Epithelial cell of esophagus (primary cell): ENCODE data around the gene TCF7L2.

ENCODE experiments used
- DNase-seq: peaks from one replicate; pipeline ENCODE4 v3.0.0; 2010; ENCODE audit warnings: low read depth
- H3K4me3 ChIP-seq: 2 replicates; pipeline ENCODE4 v1.5.1; 2011; ENCODE audit warnings: mild to moderate bottlenecking, low read length, control low read depth
- TF ChIP-seq, protein P1 (sequence below): IDR thresholded peaks from 2 replicates; pipeline ENCODE4 v1.5.1; 2011; ENCODE audit warnings: low read depth, mild to moderate bottlenecking, low read length, control low read depth, inconsistent platforms; ENCODE audit not compliant: insufficient read depth; ENCODE audit errors: missing control alignments

The TCF7L2 gene

DNA sequence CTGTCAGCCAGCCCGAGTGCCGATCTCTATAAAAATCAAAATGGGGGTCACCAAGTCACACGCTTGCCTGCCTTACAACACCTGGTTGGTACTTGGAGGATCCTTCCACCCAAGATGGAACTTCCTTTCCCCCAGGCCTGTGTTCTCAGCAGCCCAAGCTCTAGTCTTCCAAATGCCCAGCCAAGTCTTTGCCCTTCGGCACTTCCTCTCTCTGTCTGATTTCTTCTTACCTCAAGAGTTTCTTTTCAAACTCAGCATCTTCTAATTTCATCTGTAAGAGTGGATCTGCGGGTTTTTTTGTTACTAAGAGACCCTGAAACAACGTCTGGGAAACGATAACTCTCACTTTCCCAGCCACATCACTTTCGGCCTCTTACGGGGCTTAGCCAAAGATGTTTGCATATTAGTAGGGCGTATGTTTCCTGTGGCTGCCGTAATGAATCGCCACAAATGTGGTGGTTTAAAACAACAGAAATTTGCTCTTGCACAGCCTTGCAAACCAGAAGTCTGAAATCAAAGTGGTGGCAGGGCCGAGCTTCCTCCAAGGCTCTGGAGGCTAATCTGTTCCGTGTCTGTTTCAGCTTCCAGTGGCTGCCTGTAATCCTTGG lies 219.9 kb downstream of the TCF7L2 start:
- TF ChIP-seq, protein P1, sequence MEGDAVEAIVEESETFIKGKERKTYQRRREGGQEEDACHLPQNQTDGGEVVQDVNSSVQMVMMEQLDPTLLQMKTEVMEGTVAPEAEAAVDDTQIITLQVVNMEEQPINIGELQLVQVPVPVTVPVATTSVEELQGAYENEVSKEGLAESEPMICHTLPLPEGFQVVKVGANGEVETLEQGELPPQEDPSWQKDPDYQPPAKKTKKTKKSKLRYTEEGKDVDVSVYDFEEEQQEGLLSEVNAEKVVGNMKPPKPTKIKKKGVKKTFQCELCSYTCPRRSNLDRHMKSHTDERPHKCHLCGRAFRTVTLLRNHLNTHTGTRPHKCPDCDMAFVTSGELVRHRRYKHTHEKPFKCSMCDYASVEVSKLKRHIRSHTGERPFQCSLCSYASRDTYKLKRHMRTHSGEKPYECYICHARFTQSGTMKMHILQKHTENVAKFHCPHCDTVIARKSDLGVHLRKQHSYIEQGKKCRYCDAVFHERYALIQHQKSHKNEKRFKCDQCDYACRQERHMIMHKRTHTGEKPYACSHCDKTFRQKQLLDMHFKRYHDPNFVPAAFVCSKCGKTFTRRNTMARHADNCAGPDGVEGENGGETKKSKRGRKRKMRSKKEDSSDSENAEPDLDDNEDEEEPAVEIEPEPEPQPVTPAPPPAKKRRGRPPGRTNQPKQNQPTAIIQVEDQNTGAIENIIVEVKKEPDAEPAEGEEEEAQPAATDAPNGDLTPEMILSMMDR, result no peak
- DNase-seq, result no peak
- H3K4me3 ChIP-seq, result no peak overlapping the region

GRCh38 chr10:113171662-113172061 lies 221.6 kb downstream of the TCF7L2 start:
- DNase-seq, result no peak
- TF ChIP-seq, protein P1, result no peak
- no peak overlapping the region for H3K4me3 ChIP-seq

DNA sequence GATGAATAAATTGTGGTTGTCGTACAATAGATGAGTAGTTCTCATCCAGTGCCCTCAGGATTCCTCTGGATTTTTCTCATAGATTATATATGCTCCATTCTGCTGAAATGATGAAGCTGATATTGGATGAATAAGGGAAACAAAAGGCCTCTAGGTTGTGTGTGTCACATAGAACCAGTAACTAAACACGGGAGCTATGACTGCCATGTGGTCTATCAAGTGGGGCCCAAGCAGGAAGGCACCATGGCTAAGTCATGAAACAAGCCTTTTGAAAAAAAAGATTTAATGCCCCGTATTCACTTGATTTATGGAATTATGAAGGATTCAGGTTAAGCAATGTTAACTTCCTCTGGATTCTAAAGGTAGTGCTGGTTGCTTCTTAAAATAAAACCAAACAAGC lies 225.1 kb downstream of the TCF7L2 start:
- DNase-seq, result no peak
- TF ChIP-seq, protein P1, result no peak
- no peak overlapping the region for H3K4me3 ChIP-seq

- no peak overlapping the region for H3K4me3 ChIP-seq
- no peak for DNase-seq
- TF ChIP-seq, protein P1, result no peak
Observed at GRCh38 chr10:113175756-113176651, 226.0 kb downstream of the TCF7L2 start.

DNA sequence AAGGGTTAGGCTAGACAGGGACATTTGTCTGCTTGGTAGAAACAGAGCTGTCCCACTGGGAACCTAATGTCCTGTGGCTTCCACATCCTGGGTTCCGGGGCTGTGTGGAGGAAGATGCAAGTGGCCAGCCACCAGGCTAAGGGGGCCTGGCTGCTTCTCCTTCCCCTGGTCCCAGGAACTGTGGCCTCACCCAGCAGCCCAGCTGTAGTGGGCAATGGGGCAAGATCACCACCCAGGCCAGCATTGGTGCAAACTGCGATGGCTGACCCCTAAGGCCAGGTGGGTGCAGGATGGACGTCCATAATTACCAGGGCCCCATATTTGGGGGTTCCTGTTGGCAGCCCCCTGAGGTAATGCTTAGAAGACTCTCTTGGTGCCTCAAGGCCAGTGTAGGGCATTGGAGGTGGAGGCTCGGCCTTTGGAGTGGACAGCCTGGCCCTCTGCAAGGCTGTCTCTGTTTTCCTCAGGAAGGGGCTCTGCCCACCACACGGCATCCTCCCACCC lies 226.7 kb downstream of the TCF7L2 start:
- TF ChIP-seq, protein P1, result no peak
- H3K4me3 ChIP-seq, result no peak overlapping the region
- DNase-seq, result no peak

- DNase-seq, result no peak
- TF ChIP-seq, protein P1, result no peak
- H3K4me3 ChIP-seq, result no peak overlapping the region
Observed at GRCh38 chr10:113177156-113177935, 227.3 kb downstream of the TCF7L2 start.
